Panc1 (cell line): Measurements from ENCODE around the gene STAM. TPM values are rescaled to one million over a fixed set of nuclear protein-coding genes. Genes with fewer than 3 reads are reported as not detected.

Experiments
- ATAC-seq: fragments of 200-7000 bp; cut with Tn5 transposase; 2 replicates; pipeline ENCODE4 v1.9.1; 2020; ENCODE audit warnings: mild to moderate bottlenecking, moderate library complexity
- BruUV-seq: library from RNA; stranded (reverse); fragments of 400-500 nt; replicated peaks from 2 replicates; lab custom pipeline; 2021; lab: Mats Ljungman, UMichigan
- CTCF ChIA-PET: fragments of 300-600 bp; sonication (Branson Sonifier 250); formaldehyde crosslinking; loops from one replicate; lab custom pipeline; 2022; ENCODE audit warnings: antibody characterized with exemption; lab: Charles Lee
- POLR2A ChIA-PET: fragments of 300-600 bp; sonication (Branson Sonifier 250); formaldehyde crosslinking; loops from one replicate; lab custom pipeline; 2022; ENCODE audit warnings: antibody characterized with exemption; lab: Charles Lee
- DNase-seq: peaks from one replicate; pipeline ENCODE4 v3.0.0-alpha.2; 2010; ENCODE audit warnings: low read depth, low spot score
- H3K27ac ChIP-seq: 2 replicates; pipeline ENCODE4 v1.5.1; 2011; ENCODE audit warnings: mild to moderate bottlenecking, low read length, inconsistent platforms
- H3K27me3 ChIP-seq: fragments of 200-500 bp; sonication (Bioruptor generic); 2 replicates; pipeline ENCODE4 v1.6.0; 2014; ENCODE audit warnings: low read length, inconsistent platforms; ENCODE audit not compliant: control insufficient read depth, insufficient read depth
- H3K36me3 ChIP-seq: fragments of 200-500 bp; sonication (Bioruptor generic); 2 replicates; pipeline ENCODE4 v1.5.1; 2014; ENCODE audit warnings: inconsistent platforms, mild to moderate bottlenecking, low read length, moderate library complexity; ENCODE audit not compliant: control insufficient read depth, insufficient read depth
- H3K4me1 ChIP-seq: 2 replicates; pipeline ENCODE4 v1.5.1; 2011; ENCODE audit warnings: inconsistent platforms, mild to moderate bottlenecking, low read length, moderate library complexity; ENCODE audit not compliant: control insufficient read depth, insufficient read depth
- H3K4me3 ChIP-seq, 2 experiments: 2 replicates each; pipeline ENCODE4 v1.5.1; 2011 to 2012; ENCODE audit warnings: low read depth in 2 of 2, low read length in 2 of 2, mild to moderate bottlenecking in 2 of 2, inconsistent platforms in 1 of 2, moderate library complexity in 1 of 2
- H3K9me3 ChIP-seq: fragments of 200-500 bp; sonication (Bioruptor generic); 2 replicates; pipeline ENCODE4 v1.5.1; 2014; ENCODE audit warnings: low read depth, mild to moderate bottlenecking, inconsistent platforms, low read length, moderate library complexity; ENCODE audit not compliant: control insufficient read depth, insufficient read depth
- CTCF ChIP-seq: fragments of 450-650 bp; IDR thresholded peaks from 2 replicates; pipeline ENCODE4 v1.5.1; 2017; ENCODE audit warnings: mild to moderate bottlenecking
- POLR2AphosphoS5 ChIP-seq: IDR thresholded peaks from 2 replicates; pipeline ENCODE4 v1.6.1; 2012; ENCODE audit warnings: mild to moderate bottlenecking, low read depth, low read length, moderate library complexity
- REST ChIP-seq, 2 experiments: IDR thresholded peaks; 2 replicates each; pipeline ENCODE4 v1.6.1; 2011 to 2012; ENCODE audit warnings: low read depth in 2 of 2, control low read depth in 1 of 2, low read length in 1 of 2, mild to moderate bottlenecking in 1 of 2, moderate library complexity in 1 of 2; ENCODE audit not compliant: insufficient read depth in 1 of 2
- SIN3A ChIP-seq: IDR thresholded peaks from 2 replicates; pipeline ENCODE4 v1.6.1; 2012; ENCODE audit warnings: low read depth, mild to moderate bottlenecking, low read length, moderate library complexity, borderline replicate concordance; ENCODE audit not compliant: insufficient read depth
- TCF7L2 ChIP-seq: IDR thresholded peaks from 2 replicates; pipeline ENCODE4 v1.6.1; 2011; ENCODE audit warnings: mild to moderate bottlenecking, low read depth, low read length, inconsistent platforms
- in situ Hi-C: cut with HindIII; loops from 2 replicates; pipeline ENCODE4 v1.10.0; 2016; ENCODE audit warnings: low sequenced_read_pairs, low pct_unique_long_range_greater_than_20kb
- intact Hi-C: fragments of 100-400 bp; cut with micrococcal nuclease; formaldehyde crosslinking; loops from one replicate; pipeline ENCODE4 v1.10.0; 2022; ENCODE audit not compliant: unreplicated experiment
- total RNA-seq: library from RNA; stranded (reverse); gene quantifications from one replicate; pipeline ENCODE4 v1.2.1, GENCODE V29; 2021; ENCODE audit not compliant: unreplicated experiment

STAM gene
- total RNA-seq, 1 experiment from 2014 or later: 18.9 TPM

- Histone ChIP-seq H3K36me3 (no peaks in the 10 kb centered on the region), H3K9me3 (peaks cover 8% of the 10 kb centered on the region; the same call in 1 of the 2 replicates), H3K27ac (no peak overlapping the region), H3K4me3 (no peak overlapping the region), H3K4me1 (peaks cover 22% of the 10 kb centered on the region; the same call in 1 of the 2 replicates), H3K27me3 (no peaks in the 10 kb centered on the region)
- DNase-seq (no peak), ATAC-seq (no peak)
- ChIA-PET CTCF (no interaction called here), POLR2A (no interaction called here)
- intact Hi-C loops (no loop called here), in situ Hi-C loops (no loop called here)
- no TSS peak for BruUV-seq
- TF ChIP-seq CTCF: no peak
- no peak for TF ChIP-seq TCF7L2
- no peak for TF ChIP-seq SIN3A
- TF ChIP-seq REST (IDR thresholded peaks at IDR 0.05; ENCODE audit: insufficient read depth in 1 of 2, low read depth in 2 of 2, low read length in 1 of 2): no peak
- no peak for TF ChIP-seq POLR2AphosphoS5
These were observed 8.6 kb downstream of the STAM start for GRCh38 chr10:17652585-17652984.

- Histone ChIP-seq H3K9me3 (peaks cover 8% of the 10 kb centered on the region; the same call in 1 of the 2 replicates), H3K4me3 (no peak overlapping the region), H3K36me3 (no peaks in the 10 kb centered on the region), H3K27ac (no peak overlapping the region), H3K27me3 (no peaks in the 10 kb centered on the region), H3K4me1 (peaks cover 18% of the 10 kb centered on the region; the same call in 1 of the 2 replicates)
- no peak for TF ChIP-seq REST (IDR thresholded peaks at IDR 0.05; ENCODE audit: insufficient read depth in 1 of 2, low read depth in 2 of 2, low read length in 1 of 2)
- TF ChIP-seq TCF7L2: no peak
- no peak for TF ChIP-seq CTCF
- no peak for TF ChIP-seq SIN3A
- no peak for TF ChIP-seq POLR2AphosphoS5
- DNase-seq: no peak
- intact Hi-C loops: no loop called here
- in situ Hi-C loops: no loop called here
- no peak for ATAC-seq
- ChIA-PET CTCF (no interaction called here), POLR2A (interaction anchor here (0.6 kb wide), 1 partner anchor 62 kb away, joined by 6 read pairs; no protein-coding TSS in a partner anchor)
- no TSS peak for BruUV-seq
These were observed 11.1 kb downstream of the STAM start for GRCh38 chr10:17655009-17655408.
